ENCODE results near the gene STK31.

The STK31 gene

GRCh38 chr7:23791721-23792120 is 81.7 kb downstream of the STK31 start:
- ATAC-seq (ENCODE audit: low read depth) (no peak), DNase-seq (ENCODE audit: low spot score) (no peak)
- no peaks in the 10 kb centered on the region for H3K36me3 ChIP-seq (ENCODE audit: low read depth)
- no peak overlapping the region for H3K27ac ChIP-seq (ENCODE audit: poor library complexity, severe bottlenecking)
- peaks cover 4% of the 10 kb centered on the region for H3K9me3 ChIP-seq (ENCODE audit: severe bottlenecking)
- H3K4me3 ChIP-seq (ENCODE audit: severe bottlenecking): no peak overlapping the region
- H3K27me3 ChIP-seq (ENCODE audit: insufficient read depth, poor library complexity, severe bottlenecking): peaks cover 4% of the 10 kb centered on the region
- TF ChIP-seq CTCF (IDR thresholded peaks at IDR 0.05; ENCODE audit: poor library complexity, severe bottlenecking): no peak
- no peaks in the 10 kb centered on the region for H3K4me1 ChIP-seq (ENCODE audit: insufficient read depth, poor library complexity, severe bottlenecking)

- H3K9me3 ChIP-seq (ENCODE audit: severe bottlenecking): no peaks in the 10 kb centered on the region
- no peaks in the 10 kb centered on the region for H3K36me3 ChIP-seq (ENCODE audit: low read depth)
- ATAC-seq (ENCODE audit: low read depth) (no peak), DNase-seq (ENCODE audit: low spot score) (no peak)
- no peak overlapping the region for H3K27ac ChIP-seq (ENCODE audit: poor library complexity, severe bottlenecking)
- no peak overlapping the region for H3K4me3 ChIP-seq (ENCODE audit: severe bottlenecking)
- TF ChIP-seq CTCF (IDR thresholded peaks at IDR 0.05; ENCODE audit: poor library complexity, severe bottlenecking): no peak
- H3K4me1 ChIP-seq (ENCODE audit: insufficient read depth, poor library complexity, severe bottlenecking): no peaks in the 10 kb centered on the region
- H3K27me3 ChIP-seq (ENCODE audit: insufficient read depth, poor library complexity, severe bottlenecking): peaks cover 18% of the 10 kb centered on the region
These were observed 92.8 kb downstream of the STK31 start for GRCh38 chr7:23802720-23803397.

- H3K4me1 ChIP-seq (ENCODE audit: insufficient read depth, poor library complexity, severe bottlenecking): no peaks in the 10 kb centered on the region
- peaks cover under 1% of the 10 kb centered on the region for H3K9me3 ChIP-seq (ENCODE audit: severe bottlenecking)
- H3K27me3 ChIP-seq (ENCODE audit: insufficient read depth, poor library complexity, severe bottlenecking): peaks cover 18% of the 10 kb centered on the region
- DNase-seq (ENCODE audit: low spot score) (no peak), ATAC-seq (ENCODE audit: low read depth) (no peak)
- H3K4me3 ChIP-seq (ENCODE audit: severe bottlenecking): no peak overlapping the region
- no peak overlapping the region for H3K27ac ChIP-seq (ENCODE audit: poor library complexity, severe bottlenecking)
- TF ChIP-seq CTCF (IDR thresholded peaks at IDR 0.05; ENCODE audit: poor library complexity, severe bottlenecking): no peak
- H3K36me3 ChIP-seq (ENCODE audit: low read depth): no peaks in the 10 kb centered on the region
These were observed 94.7 kb downstream of the STK31 start for GRCh38 chr7:23804707-23805106.

GRCh38 chr7:23808421-23808820 is 98.4 kb downstream of the STK31 start:
- ATAC-seq (ENCODE audit: low read depth): no peak
- no peak overlapping the region for H3K27ac ChIP-seq (ENCODE audit: poor library complexity, severe bottlenecking)
- H3K27me3 ChIP-seq (ENCODE audit: insufficient read depth, poor library complexity, severe bottlenecking): no peaks in the 10 kb centered on the region
- TF ChIP-seq CTCF (IDR thresholded peaks at IDR 0.05; ENCODE audit: poor library complexity, severe bottlenecking): no peak
- H3K4me3 ChIP-seq (ENCODE audit: severe bottlenecking): no peak overlapping the region
- no peak for DNase-seq (ENCODE audit: low spot score)
- H3K9me3 ChIP-seq (ENCODE audit: severe bottlenecking): peaks cover 6% of the 10 kb centered on the region
- no peaks in the 10 kb centered on the region for H3K36me3 ChIP-seq (ENCODE audit: low read depth)
- no peaks in the 10 kb centered on the region for H3K4me1 ChIP-seq (ENCODE audit: insufficient read depth, poor library complexity, severe bottlenecking)

- H3K36me3 ChIP-seq (ENCODE audit: low read depth): no peaks in the 10 kb centered on the region
- H3K27ac ChIP-seq (ENCODE audit: poor library complexity, severe bottlenecking): no peak overlapping the region
- DNase-seq (ENCODE audit: low spot score) (no peak), ATAC-seq (ENCODE audit: low read depth) (no peak)
- H3K4me1 ChIP-seq (ENCODE audit: insufficient read depth, poor library complexity, severe bottlenecking): no peaks in the 10 kb centered on the region
- no peak overlapping the region for H3K4me3 ChIP-seq (ENCODE audit: severe bottlenecking)
- no peaks in the 10 kb centered on the region for H3K27me3 ChIP-seq (ENCODE audit: insufficient read depth, poor library complexity, severe bottlenecking)
- peaks cover 6% of the 10 kb centered on the region for H3K9me3 ChIP-seq (ENCODE audit: severe bottlenecking)
- no peak for TF ChIP-seq CTCF (IDR thresholded peaks at IDR 0.05; ENCODE audit: poor library complexity, severe bottlenecking)
These were observed 100.1 kb downstream of the STK31 start for GRCh38 chr7:23810099-23810498.

Measured in RWPE2 (cell line).